ENCODE results near the gene CD200. TPM values are rescaled to one million over a fixed set of nuclear protein-coding genes. Genes with fewer than 3 reads are reported as not detected.
"Not testable (repeated sequence)": the region's sequence is repeated elsewhere in the genome, so short reads cannot be mapped to it uniquely, and the experiment has no call there.

The CD200 gene
- total and polyA plus RNA-seq, 12 donors = 1.3 to 20.7 (median 3.3) TPM; not detected in 1

DNA sequence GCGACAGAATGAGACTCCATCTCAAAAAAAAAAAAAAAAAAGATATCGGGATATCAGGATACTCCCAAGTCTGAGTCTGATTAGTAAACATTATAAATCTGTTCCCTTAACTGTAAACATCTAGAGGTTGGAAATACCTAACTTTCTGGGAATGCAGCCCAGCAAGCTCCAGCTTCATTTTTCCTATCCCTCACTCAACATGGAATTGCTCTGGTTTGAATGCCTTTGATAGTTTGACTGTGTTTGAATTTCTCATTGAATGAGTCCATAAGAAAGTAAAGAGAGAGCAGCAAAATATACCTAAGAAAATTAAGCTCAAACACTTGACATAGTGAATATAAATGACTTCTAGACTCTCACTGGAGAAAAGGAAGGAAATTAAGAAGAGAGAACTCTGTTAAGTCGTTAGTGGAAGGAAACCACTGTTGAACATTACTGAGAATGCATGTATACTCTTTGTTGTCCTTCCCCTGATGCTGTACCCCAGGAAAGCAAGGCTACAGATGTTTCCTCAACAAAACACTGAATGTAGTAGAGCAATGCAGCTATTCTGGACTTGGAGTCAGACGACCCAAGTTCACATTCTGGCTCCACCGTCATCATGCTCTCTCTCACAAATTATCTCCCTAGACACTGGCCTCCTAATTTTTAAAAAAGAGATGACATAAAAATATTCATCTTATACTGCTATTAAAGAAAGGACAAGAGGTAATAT is 62.4 kb downstream of the CD200 start:
- Histone ChIP-seq H3K27ac (no peak overlapping the region), H3K4me1 (replicated peaks in 1 of 2) (peaks cover 0 to 4% of the 10 kb centered on the region in 2 donors), H3K4me3 (no peak overlapping the region), H3K27me3 (no peaks in the 10 kb centered on the region), H3K36me3 (replicated peaks in 1 of 2) (no peaks in the 10 kb centered on the region), H3K9me3 (replicated peaks in 1 of 3) (no peaks in the 10 kb centered on the region)
- intact Hi-C loops (cut with DNase I) = no loop called here
- TF ChIP-seq POLR2A (IDR thresholded peaks at IDR 0.05) = no peak
- TF ChIP-seq, protein P1, sequence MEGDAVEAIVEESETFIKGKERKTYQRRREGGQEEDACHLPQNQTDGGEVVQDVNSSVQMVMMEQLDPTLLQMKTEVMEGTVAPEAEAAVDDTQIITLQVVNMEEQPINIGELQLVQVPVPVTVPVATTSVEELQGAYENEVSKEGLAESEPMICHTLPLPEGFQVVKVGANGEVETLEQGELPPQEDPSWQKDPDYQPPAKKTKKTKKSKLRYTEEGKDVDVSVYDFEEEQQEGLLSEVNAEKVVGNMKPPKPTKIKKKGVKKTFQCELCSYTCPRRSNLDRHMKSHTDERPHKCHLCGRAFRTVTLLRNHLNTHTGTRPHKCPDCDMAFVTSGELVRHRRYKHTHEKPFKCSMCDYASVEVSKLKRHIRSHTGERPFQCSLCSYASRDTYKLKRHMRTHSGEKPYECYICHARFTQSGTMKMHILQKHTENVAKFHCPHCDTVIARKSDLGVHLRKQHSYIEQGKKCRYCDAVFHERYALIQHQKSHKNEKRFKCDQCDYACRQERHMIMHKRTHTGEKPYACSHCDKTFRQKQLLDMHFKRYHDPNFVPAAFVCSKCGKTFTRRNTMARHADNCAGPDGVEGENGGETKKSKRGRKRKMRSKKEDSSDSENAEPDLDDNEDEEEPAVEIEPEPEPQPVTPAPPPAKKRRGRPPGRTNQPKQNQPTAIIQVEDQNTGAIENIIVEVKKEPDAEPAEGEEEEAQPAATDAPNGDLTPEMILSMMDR (IDR thresholded peaks at IDR 0.05) = no peak
- DNase-seq = no peak
- WGBS, 4 donors = 40 to 54% (median 46%) methylated on average over 5 of the region's 5 CpGs

DNA sequence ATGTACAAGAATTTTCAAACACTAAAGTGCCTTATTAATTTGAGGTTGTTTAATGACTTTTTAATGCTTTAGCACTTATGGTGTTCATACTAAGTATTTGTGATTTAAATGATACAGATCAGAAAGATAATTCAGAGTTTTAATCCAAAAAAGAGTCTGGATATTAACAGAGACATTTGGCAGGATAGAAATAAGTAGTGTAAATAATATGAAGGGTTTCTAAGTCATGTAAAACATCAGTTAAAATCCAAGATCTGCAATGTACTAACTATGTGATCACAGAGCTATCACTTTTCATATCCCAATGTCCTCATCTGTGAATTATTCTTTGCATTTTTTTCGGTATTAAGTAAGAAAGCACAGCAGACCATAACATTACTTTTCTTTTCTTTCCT is 62.9 kb downstream of the CD200 start:
- WGBS, 4 donors = 0% methylated on average over 1 of the region's 1 CpG
- H3K27ac ChIP-seq = no peak overlapping the region
- H3K36me3 ChIP-seq (replicated peaks in 1 of 2) = no peaks in the 10 kb centered on the region
- H3K9me3 ChIP-seq (replicated peaks in 1 of 3) = no peaks in the 10 kb centered on the region
- no peak overlapping the region for H3K4me3 ChIP-seq
- intact Hi-C loops (cut with DNase I) = no loop called here
- TF ChIP-seq, protein P1 (IDR thresholded peaks at IDR 0.05) = no peak
- no peak for TF ChIP-seq POLR2A (IDR thresholded peaks at IDR 0.05)
- no peaks in the 10 kb centered on the region for H3K27me3 ChIP-seq
- DNase-seq = no peak
- peaks cover 0 to 4% of the 10 kb centered on the region in 2 donors for H3K4me1 ChIP-seq (replicated peaks in 1 of 2)

DNA sequence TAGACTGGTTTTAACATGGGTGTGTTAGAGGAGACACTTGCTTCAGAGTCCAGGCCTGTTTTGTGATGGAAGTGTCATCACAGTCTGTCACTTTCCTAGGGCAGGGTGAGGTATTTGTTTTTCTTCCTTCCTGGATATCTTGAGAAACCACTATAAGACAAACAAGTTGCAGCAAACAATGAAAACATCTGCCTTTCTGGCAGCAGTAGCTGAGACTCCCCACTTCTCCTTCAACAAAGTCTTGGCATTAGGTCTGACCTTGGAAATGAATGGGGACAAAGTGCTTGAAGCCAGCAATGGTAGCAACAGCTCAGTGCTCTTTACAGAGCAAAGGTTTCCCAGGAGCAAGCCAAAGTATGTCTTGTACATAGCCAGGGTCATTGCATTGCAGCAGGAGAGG is 64.6 kb downstream of the CD200 start:
- no peak for DNase-seq
- intact Hi-C loops (cut with DNase I) = no loop called here
- no peaks in the 10 kb centered on the region for H3K36me3 ChIP-seq (replicated peaks in 1 of 2)
- no peak overlapping the region for H3K27ac ChIP-seq
- no peaks in the 10 kb centered on the region for H3K4me1 ChIP-seq (replicated peaks in 1 of 2)
- H3K27me3 ChIP-seq = no peaks in the 10 kb centered on the region
- no peaks in the 10 kb centered on the region for H3K9me3 ChIP-seq (replicated peaks in 1 of 3)
- no peak for TF ChIP-seq POLR2A (IDR thresholded peaks at IDR 0.05)
- TF ChIP-seq, protein P1 (IDR thresholded peaks at IDR 0.05) = no peak
- no peak overlapping the region for H3K4me3 ChIP-seq

DNA sequence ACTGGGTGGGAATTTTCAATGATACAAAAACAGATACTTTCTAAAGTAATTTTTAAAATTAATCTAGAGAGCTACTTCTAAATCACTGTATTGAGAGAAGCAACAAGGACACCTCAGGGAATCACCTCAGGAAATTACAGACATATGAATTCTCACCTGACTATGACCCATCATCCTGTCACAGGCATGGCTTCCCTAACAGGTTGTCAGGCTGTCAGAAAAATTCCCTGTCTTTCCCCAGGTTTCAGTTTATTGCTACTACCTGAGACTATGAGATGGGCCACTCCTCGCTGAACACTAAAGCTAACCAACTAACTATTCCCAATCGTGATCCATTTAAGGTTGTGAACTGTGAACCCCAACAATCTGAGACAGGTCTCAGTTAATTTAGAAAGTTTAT is 66.1 kb downstream of the CD200 start:
- no peak for TF ChIP-seq POLR2A (IDR thresholded peaks at IDR 0.05)
- TF ChIP-seq, protein P1 (IDR thresholded peaks at IDR 0.05) = no peak
- DNase-seq = no peak
- Histone ChIP-seq H3K4me1 (replicated peaks in 1 of 2) (no peaks in the 10 kb centered on the region), H3K36me3 (replicated peaks in 1 of 2) (no peaks in the 10 kb centered on the region), H3K9me3 (replicated peaks in 1 of 3) (no peaks in the 10 kb centered on the region), H3K27me3 (no peaks in the 10 kb centered on the region), H3K4me3 (no peak overlapping the region), H3K27ac (no peak overlapping the region)
- 81 to 95% (median 91%) methylated on average over 2 of the region's 2 CpGs for WGBS, 4 donors
- intact Hi-C loops (cut with DNase I) = no loop called here

DNA sequence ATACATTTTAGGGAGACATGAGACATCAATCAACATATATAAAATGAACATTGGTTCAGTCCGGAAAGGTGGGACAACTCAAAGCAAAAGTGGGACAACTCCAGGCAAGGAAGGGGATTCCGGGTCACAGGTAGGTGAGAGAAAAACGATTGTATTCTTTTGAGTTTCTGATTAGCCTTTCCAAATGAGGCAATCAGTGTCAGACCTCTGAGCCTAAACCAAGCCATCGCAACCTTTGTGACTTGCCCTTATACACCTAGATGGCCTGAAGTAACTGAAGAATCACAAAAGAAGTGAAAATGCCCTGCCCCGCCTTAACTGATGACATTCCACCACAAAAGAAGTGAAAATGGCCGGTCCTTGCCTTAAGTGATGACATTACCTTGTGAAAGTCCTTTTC is 66.6 kb downstream of the CD200 start:
- H3K36me3 ChIP-seq (replicated peaks in 1 of 2); H3K27ac ChIP-seq; intact Hi-C loops (cut with DNase I); H3K4me1 ChIP-seq (replicated peaks in 1 of 2); DNase-seq; H3K4me3 ChIP-seq; H3K27me3 ChIP-seq; H3K9me3 ChIP-seq (replicated peaks in 1 of 3): not testable (repeated sequence)
- WGBS, 4 donors = 82 to 93% (median 85%) methylated on average over 5 to 6 of the region's 6 CpGs

DNA sequence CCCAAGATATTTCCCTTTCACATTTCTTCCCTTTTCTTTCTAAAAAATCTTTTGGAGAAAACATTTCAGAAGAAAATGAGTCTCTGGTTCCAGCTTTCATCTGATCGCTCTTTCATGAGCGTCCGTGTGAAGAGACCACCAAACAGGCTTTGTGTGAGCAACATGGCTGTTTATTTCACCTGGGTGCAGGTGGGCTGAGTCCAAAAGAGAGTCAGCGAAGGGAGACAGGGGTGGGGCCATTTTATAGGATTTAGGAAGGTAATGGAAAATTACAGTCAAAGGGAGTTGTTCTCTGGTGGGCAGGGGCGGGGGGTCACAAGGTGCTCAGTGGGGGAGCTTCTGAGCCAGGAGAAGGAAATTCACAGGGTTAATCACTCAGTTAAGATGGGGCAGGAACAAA is 67.4 kb downstream of the CD200 start:
- H3K27ac ChIP-seq; H3K27me3 ChIP-seq; intact Hi-C loops (cut with DNase I); H3K4me3 ChIP-seq; H3K36me3 ChIP-seq (replicated peaks in 1 of 2); H3K9me3 ChIP-seq (replicated peaks in 1 of 3); H3K4me1 ChIP-seq (replicated peaks in 1 of 2); DNase-seq: not testable (repeated sequence)
- WGBS, 4 donors = 92 to 97% (median 95%) methylated on average over 5 of the region's 5 CpGs

All from adrenal gland (tissue), 12 donors.